GM23338 (cell line): Measurements from ENCODE around the gene TRIO. TPM values are rescaled to one million over a fixed set of nuclear protein-coding genes. Genes with fewer than 3 reads are reported as not detected.

Experiments
- ATAC-seq: fragments of 200-7000 bp; cut with Tn5 transposase; 3 replicates; pipeline ENCODE4 v1.9.1; 2020
- DNase-seq: peaks from one replicate; pipeline ENCODE4 v3.0.0-alpha.2; 2015; ENCODE audit warnings: low spot score
- H2AFZ ChIP-seq: fragments of 200-600 bp; sonication (generic); 2 replicates; pipeline ENCODE4 v1.8.0; 2016; ENCODE audit warnings: antibody characterized with exemption, mild to moderate bottlenecking, moderate library complexity
- H3F3A ChIP-seq: fragments of 200-600 bp; sonication (generic); replicated peaks from 2 replicates; pipeline ENCODE4 v1.8.0; 2017; ENCODE audit warnings: antibody characterized with exemption, mixed run types, low read depth
- H3K27ac ChIP-seq: fragments of 200-600 bp; sonication (generic); 2 replicates; pipeline ENCODE4 v1.6.1; 2016; ENCODE audit warnings: low read depth
- H3K27me3 ChIP-seq: fragments of 200-600 bp; sonication (generic); 2 replicates; pipeline ENCODE4 v1.8.0; 2016; ENCODE audit warnings: mild to moderate bottlenecking, mixed run types, moderate library complexity; ENCODE audit not compliant: insufficient read depth
- H3K36me3 ChIP-seq: fragments of 200-600 bp; sonication (generic); 2 replicates; pipeline ENCODE4 v1.8.0; 2016; ENCODE audit warnings: mild to moderate bottlenecking; ENCODE audit not compliant: insufficient read depth
- H3K4me1 ChIP-seq: fragments of 200-600 bp; sonication (generic); 2 replicates; pipeline ENCODE4 v1.8.0; 2016; ENCODE audit warnings: mild to moderate bottlenecking, moderate library complexity; ENCODE audit not compliant: insufficient read depth
- H3K4me2 ChIP-seq: fragments of 200-600 bp; sonication (generic); 2 replicates; pipeline ENCODE4 v1.7.1; 2017; ENCODE audit warnings: mixed run types
- H3K4me3 ChIP-seq: fragments of 200-600 bp; sonication (generic); 2 replicates; pipeline ENCODE4 v1.6.1; 2016; ENCODE audit warnings: mixed run types
- H3K79me2 ChIP-seq: fragments of 200-600 bp; sonication (generic); replicated peaks from 2 replicates; pipeline ENCODE4 v1.8.0; 2017; ENCODE audit warnings: mild to moderate bottlenecking; ENCODE audit not compliant: insufficient read depth
- H3K9me2 ChIP-seq: fragments of 200-600 bp; sonication (generic); 2 replicates; pipeline ENCODE4 v1.8.0; 2017; ENCODE audit not compliant: insufficient read depth
- H4K20me1 ChIP-seq: fragments of 200-600 bp; sonication (generic); replicated peaks from 2 replicates; pipeline ENCODE4 v1.8.0; 2017; ENCODE audit warnings: mild to moderate bottlenecking; ENCODE audit not compliant: insufficient read depth
- H3K27ac Mint-ChIP-seq: 2 replicates; pipeline ENCODE4 v1.8.0; 2020; ENCODE audit warnings: inconsistent platforms, mild to moderate bottlenecking, moderate library complexity, mixed read lengths
- H3K27me3 Mint-ChIP-seq: 3 replicates; pipeline ENCODE4 v1.8.0; 2022; ENCODE audit warnings: low read depth, mild to moderate bottlenecking, moderate library complexity, mixed read lengths, inconsistent platforms; ENCODE audit not compliant: insufficient read depth, poor library complexity
- H3K36me3 Mint-ChIP-seq: 3 replicates; pipeline ENCODE4 v1.8.0; 2021; ENCODE audit warnings: low read depth, mild to moderate bottlenecking, inconsistent platforms, moderate library complexity, mixed read lengths
- H3K4me1 Mint-ChIP-seq: 3 replicates; pipeline ENCODE4 v1.8.0; 2020; ENCODE audit warnings: mild to moderate bottlenecking, inconsistent platforms, mixed read lengths
- H3K4me3 Mint-ChIP-seq: 3 replicates; pipeline ENCODE4 v1.8.0; 2021; ENCODE audit warnings: moderate library complexity, mild to moderate bottlenecking, inconsistent platforms, mixed read lengths
- H3K9me3 Mint-ChIP-seq: 3 replicates; pipeline ENCODE4 v1.8.0; 2020; ENCODE audit warnings: moderate library complexity, mild to moderate bottlenecking, inconsistent platforms, mixed read lengths
- CREB1 ChIP-seq: fragments of 250-450 bp; sonication (Bioruptor Pico); IDR thresholded peaks from 2 replicates; pipeline ENCODE4 v1.5.0; 2020; ENCODE audit warnings: low read depth, mild to moderate bottlenecking, moderate library complexity
- JUNB ChIP-seq: IDR thresholded peaks from one replicate; pipeline ENCODE4 v1.6.1; 2016; ENCODE audit warnings: antibody characterized with exemption; ENCODE audit not compliant: unreplicated experiment
- NANOG ChIP-seq: IDR thresholded peaks from 2 replicates; pipeline ENCODE4 v1.6.1; 2016; ENCODE audit warnings: antibody characterized with exemption, borderline replicate concordance
- POLR2AphosphoS5 ChIP-seq: IDR thresholded peaks from 2 replicates; pipeline ENCODE4 v1.6.1; 2016; ENCODE audit warnings: antibody characterized with exemption, low read depth
- ZNF331 ChIP-seq: fragments of 250-450 bp; sonication (Bioruptor Pico); IDR thresholded peaks from 2 replicates; pipeline ENCODE4 v1.5.0; 2020; ENCODE audit warnings: low read depth, mild to moderate bottlenecking, moderate library complexity
- polyA plus RNA-seq: library from polyadenylated mRNA; unstranded; fragments of >200 nt; fragmentation: Nextera tagmentation; extraction: Ambion mirVana; gene quantifications from 2 replicates; pipeline ENCODE4 v1.2.1, GENCODE V29; 2016
- total RNA-seq: library from RNA; depleted of rRNA; stranded (reverse); fragments of >200 nt; shearing (Covaris generic); gene quantifications from 2 replicates; pipeline ENCODE4 v1.2.3, GENCODE V29; 2014
- TF ChIP-seq, protein P1 (sequence below): fragments of 250-450 bp; sonication (Bioruptor Pico); IDR thresholded peaks from 2 replicates; pipeline ENCODE4 v1.5.0; 2020; ENCODE audit warnings: mild to moderate bottlenecking, moderate library complexity

TRIO gene
- total and polyA plus RNA-seq, 2 experiments from 2014 or later: 13.8 to 113 TPM

GRCh38 chr5:14366763-14367162, 223.6 kb downstream of the TRIO start:
- Histone ChIP-seq H3K27me3 (no peaks in the 10 kb centered on the region), H3K4me3 (no peak overlapping the region), H3K9me2 (no peaks in the 10 kb centered on the region), H3K36me3 (peaks cover 44% of the 10 kb centered on the region), H4K20me1 (peaks cover 3% of the 10 kb centered on the region; the same call in 1 of the 2 replicates), H3K79me2 (no peaks in the 10 kb centered on the region; the same call in none of the 2 replicates), H3K4me2 (no peak overlapping the region), H3K4me1 (no peaks in the 10 kb centered on the region; the same call in 1 of the 2 replicates), H3F3A (no peaks in the 10 kb centered on the region), H2AFZ (no peak overlapping the region), H3K27ac (no peak overlapping the region)
- Mint-ChIP-seq H3K27ac (no peak overlapping the region), H3K4me3 (no peak overlapping the region), H3K27me3 (peaks cover 6% of the 10 kb centered on the region), H3K36me3 (peaks cover 61% of the 10 kb centered on the region), H3K4me1 (peaks cover 14% of the 10 kb centered on the region; the same call in 2 of the 3 replicates), H3K9me3 (no peaks in the 10 kb centered on the region)
- ATAC-seq: no peak
- TF ChIP-seq ZNF331 (CRISPR knock-in tag) (no peak), JUNB (no peak), POLR2AphosphoS5 (no peak), NANOG (no peak), CREB1 (CRISPR knock-in tag) (no peak)
- no peak for DNase-seq

DNA sequence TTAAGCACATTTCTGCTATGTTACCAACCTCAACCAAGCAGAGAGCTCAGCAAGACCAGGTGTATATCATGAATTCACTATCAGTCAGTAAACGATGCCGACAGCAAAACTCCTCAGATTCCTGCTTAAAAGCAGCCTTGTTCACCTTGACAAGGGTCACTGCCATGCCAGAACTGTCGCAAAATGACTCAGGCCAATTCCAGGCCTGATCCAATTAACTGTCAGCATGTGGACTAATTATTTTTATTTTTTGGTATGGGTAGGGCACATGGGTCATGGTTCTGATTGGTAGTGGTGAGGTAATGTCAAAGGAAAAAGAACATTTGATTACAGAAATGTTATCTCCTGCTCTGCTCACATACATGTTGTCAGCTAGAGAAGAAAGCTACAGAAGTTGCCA, 224.2 kb downstream of the TRIO start:
- Histone ChIP-seq H3K36me3 (peaks cover 46% of the 10 kb centered on the region), H3F3A (no peaks in the 10 kb centered on the region), H3K27ac (no peak overlapping the region), H3K4me2 (no peak overlapping the region), H3K27me3 (no peaks in the 10 kb centered on the region), H3K4me1 (no peaks in the 10 kb centered on the region; the same call in 1 of the 2 replicates), H3K4me3 (no peak overlapping the region), H2AFZ (no peak overlapping the region), H3K79me2 (no peaks in the 10 kb centered on the region; the same call in 1 of the 2 replicates), H4K20me1 (no peaks in the 10 kb centered on the region; the same call in 1 of the 2 replicates), H3K9me2 (no peaks in the 10 kb centered on the region)
- TF ChIP-seq ZNF331 (CRISPR knock-in tag) (no peak), CREB1 (CRISPR knock-in tag) (no peak), JUNB (no peak)
- TF ChIP-seq, protein P1, sequence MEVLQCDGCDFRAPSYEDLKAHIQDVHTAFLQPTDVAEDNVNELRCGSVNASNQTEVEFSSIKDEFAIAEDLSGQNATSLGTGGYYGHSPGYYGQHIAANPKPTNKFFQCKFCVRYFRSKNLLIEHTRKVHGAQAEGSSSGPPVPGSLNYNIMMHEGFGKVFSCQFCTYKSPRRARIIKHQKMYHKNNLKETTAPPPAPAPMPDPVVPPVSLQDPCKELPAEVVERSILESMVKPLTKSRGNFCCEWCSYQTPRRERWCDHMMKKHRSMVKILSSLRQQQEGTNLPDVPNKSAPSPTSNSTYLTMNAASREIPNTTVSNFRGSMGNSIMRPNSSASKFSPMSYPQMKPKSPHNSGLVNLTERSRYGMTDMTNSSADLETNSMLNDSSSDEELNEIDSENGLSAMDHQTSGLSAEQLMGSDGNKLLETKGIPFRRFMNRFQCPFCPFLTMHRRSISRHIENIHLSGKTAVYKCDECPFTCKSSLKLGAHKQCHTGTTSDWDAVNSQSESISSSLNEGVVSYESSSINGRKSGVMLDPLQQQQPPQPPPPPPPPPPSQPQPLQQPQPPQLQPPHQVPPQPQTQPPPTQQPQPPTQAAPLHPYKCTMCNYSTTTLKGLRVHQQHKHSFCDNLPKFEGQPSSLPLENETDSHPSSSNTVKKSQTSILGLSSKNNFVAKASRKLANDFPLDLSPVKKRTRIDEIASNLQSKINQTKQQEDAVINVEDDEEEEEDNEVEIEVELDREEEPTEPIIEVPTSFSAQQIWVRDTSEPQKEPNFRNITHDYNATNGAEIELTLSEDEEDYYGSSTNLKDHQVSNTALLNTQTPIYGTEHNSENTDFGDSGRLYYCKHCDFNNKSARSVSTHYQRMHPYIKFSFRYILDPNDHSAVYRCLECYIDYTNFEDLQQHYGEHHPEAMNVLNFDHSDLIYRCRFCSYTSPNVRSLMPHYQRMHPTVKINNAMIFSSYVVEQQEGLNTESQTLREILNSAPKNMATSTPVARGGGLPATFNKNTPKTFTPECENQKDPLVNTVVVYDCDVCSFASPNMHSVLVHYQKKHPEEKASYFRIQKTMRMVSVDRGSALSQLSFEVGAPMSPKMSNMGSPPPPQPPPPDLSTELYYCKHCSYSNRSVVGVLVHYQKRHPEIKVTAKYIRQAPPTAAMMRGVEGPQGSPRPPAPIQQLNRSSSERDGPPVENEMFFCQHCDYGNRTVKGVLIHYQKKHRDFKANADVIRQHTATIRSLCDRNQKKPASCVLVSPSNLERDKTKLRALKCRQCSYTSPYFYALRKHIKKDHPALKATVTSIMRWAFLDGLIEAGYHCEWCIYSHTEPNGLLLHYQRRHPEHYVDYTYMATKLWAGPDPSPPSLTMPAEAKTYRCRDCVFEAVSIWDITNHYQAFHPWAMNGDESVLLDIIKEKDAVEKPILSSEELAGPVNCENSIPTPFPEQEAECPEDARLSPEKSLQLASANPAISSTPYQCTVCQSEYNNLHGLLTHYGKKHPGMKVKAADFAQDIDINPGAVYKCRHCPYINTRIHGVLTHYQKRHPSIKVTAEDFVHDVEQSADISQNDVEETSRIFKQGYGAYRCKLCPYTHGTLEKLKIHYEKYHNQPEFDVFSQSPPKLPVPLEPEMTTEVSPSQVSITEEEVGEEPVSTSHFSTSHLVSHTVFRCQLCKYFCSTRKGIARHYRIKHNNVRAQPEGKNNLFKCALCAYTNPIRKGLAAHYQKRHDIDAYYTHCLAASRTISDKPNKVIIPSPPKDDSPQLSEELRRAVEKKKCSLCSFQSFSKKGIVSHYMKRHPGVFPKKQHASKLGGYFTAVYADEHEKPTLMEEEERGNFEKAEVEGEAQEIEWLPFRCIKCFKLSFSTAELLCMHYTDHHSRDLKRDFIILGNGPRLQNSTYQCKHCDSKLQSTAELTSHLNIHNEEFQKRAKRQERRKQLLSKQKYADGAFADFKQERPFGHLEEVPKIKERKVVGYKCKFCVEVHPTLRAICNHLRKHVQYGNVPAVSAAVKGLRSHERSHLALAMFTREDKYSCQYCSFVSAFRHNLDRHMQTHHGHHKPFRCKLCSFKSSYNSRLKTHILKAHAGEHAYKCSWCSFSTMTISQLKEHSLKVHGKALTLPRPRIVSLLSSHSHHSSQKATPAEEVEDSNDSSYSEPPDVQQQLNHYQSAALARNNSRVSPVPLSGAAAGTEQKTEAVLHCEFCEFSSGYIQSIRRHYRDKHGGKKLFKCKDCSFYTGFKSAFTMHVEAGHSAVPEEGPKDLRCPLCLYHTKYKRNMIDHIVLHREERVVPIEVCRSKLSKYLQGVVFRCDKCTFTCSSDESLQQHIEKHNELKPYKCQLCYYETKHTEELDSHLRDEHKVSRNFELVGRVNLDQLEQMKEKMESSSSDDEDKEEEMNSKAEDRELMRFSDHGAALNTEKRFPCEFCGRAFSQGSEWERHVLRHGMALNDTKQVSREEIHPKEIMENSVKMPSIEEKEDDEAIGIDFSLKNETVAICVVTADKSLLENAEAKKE (CRISPR knock-in tag): no peak
- H3K4me1 Mint-ChIP-seq: peaks cover 14% of the 10 kb centered on the region; the same call in 2 of the 3 replicates
- DNase-seq (no peak), ATAC-seq (no peak)
- no peak overlapping the region for H3K27ac Mint-ChIP-seq
- H3K27me3 Mint-ChIP-seq: peaks cover 6% of the 10 kb centered on the region
- H3K4me3 Mint-ChIP-seq: no peak overlapping the region
- H3K36me3 Mint-ChIP-seq: peaks cover 67% of the 10 kb centered on the region
- no peaks in the 10 kb centered on the region for H3K9me3 Mint-ChIP-seq
